Activated T-cell treated with anti-CD3 and anti-CD28 coated beads, Interleukin-2, amount 50 U/mL, for 72 hours (primary cell): ENCODE results near the gene MLH3. TPM values are rescaled to one million over a fixed set of nuclear protein-coding genes. Genes with fewer than 3 reads are reported as not detected.

Experiments used
- total RNA-seq, 2 donors: library from RNA; stranded (reverse); gene quantifications; one replicate each; pipeline ENCODE4 v1.2.3, GENCODE V29; 2022

The MLH3 gene
- total RNA-seq, 2 donors from 2014 or later: 16.9 to 19.3 TPM

Other genes starting within 250 kb of the MLH3 start
- gene PROX2, start 175.3 kb downstream of the MLH3 start, total RNA-seq: under 1 TPM; 0.23 to 0.29 TPM
- gene DLST, start 169.6 kb downstream of the MLH3 start, total RNA-seq: 100 to 1,000 TPM; 151 to 183 TPM
- 1 to 10 TPM; 4.6 to 6.7 TPM for gene RPS6KL1, start 128.2 kb downstream of the MLH3 start, total RNA-seq
- gene PGF, start 95.9 kb downstream of the MLH3 start, total RNA-seq: under 1 TPM in 1 of 2 donors, not detected in 1; 0.35 TPM
- 10 to 100 TPM; 50.3 to 68.5 TPM for gene EIF2B2, start 48.5 kb downstream of the MLH3 start, total RNA-seq
- 10 to 100 TPM; 40.5 to 44.9 TPM for gene ACYP1, start 12.6 kb upstream of the MLH3 start, total RNA-seq
- gene ZC2HC1C, start 18.2 kb upstream of the MLH3 start, total RNA-seq: 1 to 10 TPM; 1.2 to 3.0 TPM
- gene NEK9, start 75.6 kb upstream of the MLH3 start, total RNA-seq: 10 to 100 TPM; 64.1 to 77.5 TPM
- gene TMED10, start 125.1 kb upstream of the MLH3 start, total RNA-seq: 100 to 1,000 TPM; 187 to 235 TPM
- 10 to 100 TPM; 39.1 to 41.7 TPM for gene FOS, start 227.4 kb upstream of the MLH3 start, total RNA-seq